GM12891 (cell line): Measurements from ENCODE around the gene AQP5.

Source experiments
- PAX5 ChIP-seq: IDR thresholded peaks from 2 replicates; pipeline ENCODE4 v1.6.1; 2011; ENCODE audit warnings: low read length, moderate library complexity, mild to moderate bottlenecking; ENCODE audit not compliant: insufficient read depth, severe bottlenecking
- POLR2A ChIP-seq: IDR thresholded peaks from 2 replicates; pipeline ENCODE4 v1.6.1; 2011; ENCODE audit warnings: low read depth, low read length, control low read depth
- POLR2AphosphoS5 ChIP-seq: IDR thresholded peaks from 2 replicates; pipeline ENCODE4 v1.6.1; 2011; ENCODE audit warnings: low read depth, low read length, control low read depth
- POU2F2 ChIP-seq: IDR thresholded peaks from 2 replicates; pipeline ENCODE4 v1.6.1; 2011; ENCODE audit warnings: low read depth, mild to moderate bottlenecking, control low read depth, low read length, moderate library complexity
- SPI1 ChIP-seq: IDR thresholded peaks from 2 replicates; pipeline ENCODE4 v1.6.1; 2011; ENCODE audit warnings: low read depth, low read length, control low read depth
- TAF1 ChIP-seq: IDR thresholded peaks from 2 replicates; pipeline ENCODE4 v1.6.1; 2011; ENCODE audit warnings: low read depth, low read length, control low read depth

GRCh38 chr12:49944046-49944445, 17.6 kb upstream of the AQP5 start:
- TF ChIP-seq POLR2A, result no peak
- TF ChIP-seq TAF1, result no peak
- TF ChIP-seq SPI1, result no peak
- no peak for TF ChIP-seq POLR2AphosphoS5
- no peak for TF ChIP-seq POU2F2
- TF ChIP-seq PAX5, result no peak
